ENCODE data around the gene FOXI1. TPM values are rescaled to one million over a fixed set of nuclear protein-coding genes. Genes with fewer than 3 reads are reported as not detected.
A peak's percentile ranks its signal among the peaks of the same experiment; 100 is the strongest.

Gene FOXI1
- total RNA-seq, 1 donor from 2014 or later: not detected

DNA sequence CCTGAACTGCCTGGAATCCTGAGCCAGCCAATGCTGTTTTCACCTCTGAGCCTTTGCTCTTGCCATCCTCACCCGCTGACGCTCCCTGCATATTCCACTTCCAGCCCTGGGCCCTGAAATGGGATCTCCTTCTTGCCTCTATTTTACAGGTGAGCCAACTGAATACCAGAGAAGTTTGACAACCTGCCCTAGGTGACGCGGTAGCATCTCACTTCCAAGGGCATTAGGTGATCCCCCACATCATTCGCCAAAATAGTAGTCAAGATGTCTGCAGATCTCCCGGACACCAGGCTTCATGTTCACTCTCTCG lies 43.5 kb downstream of the FOXI1 start:
- H3K9me3 Mint-ChIP-seq (ENCODE audit: low read depth): no peaks in the 10 kb centered on the region

GRCh38 chr5:170150713-170151096 lies 45.0 kb downstream of the FOXI1 start:
- Mint-ChIP-seq H3K27me3 (peaks cover 15% of the 10 kb centered on the region), H3K27ac (peak overlapping the region; percentile 91)
- TF ChIP-seq, protein P1, sequence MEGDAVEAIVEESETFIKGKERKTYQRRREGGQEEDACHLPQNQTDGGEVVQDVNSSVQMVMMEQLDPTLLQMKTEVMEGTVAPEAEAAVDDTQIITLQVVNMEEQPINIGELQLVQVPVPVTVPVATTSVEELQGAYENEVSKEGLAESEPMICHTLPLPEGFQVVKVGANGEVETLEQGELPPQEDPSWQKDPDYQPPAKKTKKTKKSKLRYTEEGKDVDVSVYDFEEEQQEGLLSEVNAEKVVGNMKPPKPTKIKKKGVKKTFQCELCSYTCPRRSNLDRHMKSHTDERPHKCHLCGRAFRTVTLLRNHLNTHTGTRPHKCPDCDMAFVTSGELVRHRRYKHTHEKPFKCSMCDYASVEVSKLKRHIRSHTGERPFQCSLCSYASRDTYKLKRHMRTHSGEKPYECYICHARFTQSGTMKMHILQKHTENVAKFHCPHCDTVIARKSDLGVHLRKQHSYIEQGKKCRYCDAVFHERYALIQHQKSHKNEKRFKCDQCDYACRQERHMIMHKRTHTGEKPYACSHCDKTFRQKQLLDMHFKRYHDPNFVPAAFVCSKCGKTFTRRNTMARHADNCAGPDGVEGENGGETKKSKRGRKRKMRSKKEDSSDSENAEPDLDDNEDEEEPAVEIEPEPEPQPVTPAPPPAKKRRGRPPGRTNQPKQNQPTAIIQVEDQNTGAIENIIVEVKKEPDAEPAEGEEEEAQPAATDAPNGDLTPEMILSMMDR (IDR thresholded peaks at IDR 0.05; ENCODE audit: unreplicated experiment): no peak

More for the DNA sequence above, 43.5 kb downstream of the FOXI1 start:
- H3K4me3 Mint-ChIP-seq (ENCODE audit: low read depth): no peak overlapping the region
- H3K27ac Mint-ChIP-seq: peak overlapping the region; percentile 1
- TF ChIP-seq, protein P1 (IDR thresholded peaks at IDR 0.05; ENCODE audit: unreplicated experiment): no peak
- no peak for DNase-seq (ENCODE audit: low spot score, unreplicated experiment)
- H3K4me1 Mint-ChIP-seq (ENCODE audit: low read depth): peaks cover 13% of the 10 kb centered on the region
- H3K36me3 Mint-ChIP-seq (ENCODE audit: insufficient read depth): no peaks in the 10 kb centered on the region
- H3K27me3 Mint-ChIP-seq: peaks cover 18% of the 10 kb centered on the region

GRCh38 chr5:170151097-170151831 lies 45.6 kb downstream of the FOXI1 start:
- Mint-ChIP-seq H3K4me1 (ENCODE audit: low read depth) (peaks cover 20% of the 10 kb centered on the region), H3K9me3 (ENCODE audit: low read depth) (no peaks in the 10 kb centered on the region), H3K4me3 (ENCODE audit: low read depth) (no peak overlapping the region), H3K27ac (peak overlapping the region; percentile 91), H3K27me3 (peaks cover 15% of the 10 kb centered on the region), H3K36me3 (ENCODE audit: insufficient read depth) (no peaks in the 10 kb centered on the region)
- TF ChIP-seq, protein P1 (IDR thresholded peaks at IDR 0.05; ENCODE audit: unreplicated experiment): no peak
- DNase-seq (ENCODE audit: low spot score, unreplicated experiment): peak; percentile 17

More at GRCh38 chr5:170150713-170151096, 45.0 kb downstream of the FOXI1 start:
- H3K4me3 Mint-ChIP-seq (ENCODE audit: low read depth): no peak overlapping the region
- no peaks in the 10 kb centered on the region for H3K36me3 Mint-ChIP-seq (ENCODE audit: insufficient read depth)
- DNase-seq (ENCODE audit: low spot score, unreplicated experiment): no peak
- H3K4me1 Mint-ChIP-seq (ENCODE audit: low read depth): peaks cover 20% of the 10 kb centered on the region
- H3K9me3 Mint-ChIP-seq (ENCODE audit: low read depth): no peaks in the 10 kb centered on the region

GRCh38 chr5:170152767-170153166 lies 47.1 kb downstream of the FOXI1 start:
- Mint-ChIP-seq H3K27ac (no peak overlapping the region), H3K36me3 (ENCODE audit: insufficient read depth) (no peaks in the 10 kb centered on the region), H3K27me3 (peaks cover 6% of the 10 kb centered on the region), H3K4me3 (ENCODE audit: low read depth) (no peak overlapping the region), H3K9me3 (ENCODE audit: low read depth) (no peaks in the 10 kb centered on the region), H3K4me1 (ENCODE audit: low read depth) (peaks cover 20% of the 10 kb centered on the region)
- TF ChIP-seq, protein P1 (IDR thresholded peaks at IDR 0.05; ENCODE audit: unreplicated experiment): no peak
- no peak for DNase-seq (ENCODE audit: low spot score, unreplicated experiment)

- Mint-ChIP-seq H3K4me3 (ENCODE audit: low read depth) (no peak overlapping the region), H3K9me3 (ENCODE audit: low read depth) (no peaks in the 10 kb centered on the region), H3K27me3 (peaks cover 2% of the 10 kb centered on the region), H3K4me1 (ENCODE audit: low read depth) (peaks cover 16% of the 10 kb centered on the region), H3K36me3 (ENCODE audit: insufficient read depth) (no peaks in the 10 kb centered on the region), H3K27ac (peak overlapping the region; percentile 37)
- TF ChIP-seq, protein P1 (IDR thresholded peaks at IDR 0.05; ENCODE audit: unreplicated experiment): no peak
- no peak for DNase-seq (ENCODE audit: low spot score, unreplicated experiment)
These were observed 48.6 kb downstream of the FOXI1 start for GRCh38 chr5:170154297-170154696.
